NB4 (cell line): Measurements from ENCODE around the gene TMTC2.

Source experiments
- DNase-seq: peaks from one replicate; pipeline ENCODE4 v3.0.0; 2010; ENCODE audit warnings: low read depth
- H3K4me3 ChIP-seq: one replicate; pipeline ENCODE4 v1.5.1; 2011; ENCODE audit warnings: mild to moderate bottlenecking, low read depth, low read length, moderate library complexity
- CTCF ChIP-seq: IDR thresholded peaks from one replicate; pipeline ENCODE4 v1.5.1; 2012; ENCODE audit warnings: low read depth, low read length
- MAX ChIP-seq: IDR thresholded peaks from 2 replicates; pipeline ENCODE4 v1.6.1; 2011; ENCODE audit warnings: low read depth, low read length
- MYC ChIP-seq: IDR thresholded peaks from 2 replicates; pipeline ENCODE4 v1.6.1; 2011; ENCODE audit warnings: low read depth, low read length
- POLR2A ChIP-seq: IDR thresholded peaks from 2 replicates; pipeline ENCODE4 v1.6.1; 2011; ENCODE audit warnings: mild to moderate bottlenecking; ENCODE audit not compliant: insufficient read length; ENCODE audit errors: extremely low read depth

Gene TMTC2

GRCh38 chr12:82873309-82873708 lies 186.6 kb downstream of the TMTC2 start:
- no peak for DNase-seq
- TF ChIP-seq MYC (no peak), CTCF (no peak), MAX (no peak), POLR2A (no peak)
- H3K4me3 ChIP-seq: no peak overlapping the region

- DNase-seq: no peak
Observed at GRCh38 chr12:82873951-82874350, 187.2 kb downstream of the TMTC2 start.

GRCh38 chr12:82874945-82875344 lies 188.2 kb downstream of the TMTC2 start:
- no peak for DNase-seq
- TF ChIP-seq CTCF: no peak
- TF ChIP-seq MYC: no peak
- no peak overlapping the region for H3K4me3 ChIP-seq

More at GRCh38 chr12:82873951-82874350, 187.2 kb downstream of the TMTC2 start:
- TF ChIP-seq MAX (no peak), CTCF (no peak), POLR2A (no peak), MYC (no peak)
- no peak overlapping the region for H3K4me3 ChIP-seq

- TF ChIP-seq POLR2A: no peak
- no peak for TF ChIP-seq MYC
- no peak for TF ChIP-seq CTCF
- TF ChIP-seq MAX: no peak
- H3K4me3 ChIP-seq: no peak overlapping the region
- DNase-seq: no peak
Observed at GRCh38 chr12:82876075-82876474, 189.4 kb downstream of the TMTC2 start.

GRCh38 chr12:82877963-82878362 lies 191.3 kb downstream of the TMTC2 start:
- H3K4me3 ChIP-seq: no peak overlapping the region
- no peak for TF ChIP-seq POLR2A
- no peak for TF ChIP-seq CTCF
- TF ChIP-seq MAX: no peak
- no peak for TF ChIP-seq MYC
- no peak for DNase-seq

- no peak for TF ChIP-seq MAX
- no peak for TF ChIP-seq MYC
- TF ChIP-seq POLR2A: no peak
- no peak for TF ChIP-seq CTCF
- no peak for DNase-seq
- no peak overlapping the region for H3K4me3 ChIP-seq
Observed at GRCh38 chr12:82880442-82880901, 193.8 kb downstream of the TMTC2 start.
